Measurements from ENCODE around the gene OGFR.

DNA sequence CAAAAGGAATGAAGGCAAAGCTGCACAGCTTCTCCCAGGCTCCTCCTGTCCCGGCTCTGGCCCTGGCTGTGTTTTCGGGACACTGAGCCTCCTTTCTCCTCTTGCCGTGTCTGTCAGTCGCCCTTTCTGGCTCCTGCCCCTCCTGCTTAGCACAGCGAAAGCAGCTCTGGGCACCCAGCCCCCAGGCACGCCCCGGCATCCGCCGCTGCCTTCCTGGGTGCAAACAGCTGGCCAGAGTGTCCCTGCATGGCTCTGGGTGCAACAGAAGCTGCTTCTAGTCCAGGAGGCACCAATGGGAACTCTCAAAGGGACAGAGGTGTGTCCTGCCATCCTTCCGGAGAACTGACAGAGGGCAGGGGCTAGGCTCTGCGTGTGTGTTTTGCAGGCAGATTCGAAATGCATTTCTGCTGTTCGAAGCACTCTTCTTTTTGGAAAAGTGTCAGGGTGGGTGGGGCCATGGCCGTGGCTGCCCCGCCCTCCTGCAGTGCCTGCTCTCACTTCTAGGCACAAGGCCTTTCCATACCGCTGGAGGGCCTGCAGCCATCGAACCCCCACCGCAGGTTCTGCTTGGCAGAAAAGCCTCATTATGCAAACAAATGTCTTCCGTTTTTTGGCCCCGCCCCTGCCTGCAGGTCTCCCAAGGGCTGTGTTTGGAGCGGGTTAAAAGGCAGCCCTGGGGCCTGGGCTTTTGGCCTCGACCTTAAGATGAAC, 27.7 kb downstream of the OGFR start:
- TF ChIP-seq, protein P1, sequence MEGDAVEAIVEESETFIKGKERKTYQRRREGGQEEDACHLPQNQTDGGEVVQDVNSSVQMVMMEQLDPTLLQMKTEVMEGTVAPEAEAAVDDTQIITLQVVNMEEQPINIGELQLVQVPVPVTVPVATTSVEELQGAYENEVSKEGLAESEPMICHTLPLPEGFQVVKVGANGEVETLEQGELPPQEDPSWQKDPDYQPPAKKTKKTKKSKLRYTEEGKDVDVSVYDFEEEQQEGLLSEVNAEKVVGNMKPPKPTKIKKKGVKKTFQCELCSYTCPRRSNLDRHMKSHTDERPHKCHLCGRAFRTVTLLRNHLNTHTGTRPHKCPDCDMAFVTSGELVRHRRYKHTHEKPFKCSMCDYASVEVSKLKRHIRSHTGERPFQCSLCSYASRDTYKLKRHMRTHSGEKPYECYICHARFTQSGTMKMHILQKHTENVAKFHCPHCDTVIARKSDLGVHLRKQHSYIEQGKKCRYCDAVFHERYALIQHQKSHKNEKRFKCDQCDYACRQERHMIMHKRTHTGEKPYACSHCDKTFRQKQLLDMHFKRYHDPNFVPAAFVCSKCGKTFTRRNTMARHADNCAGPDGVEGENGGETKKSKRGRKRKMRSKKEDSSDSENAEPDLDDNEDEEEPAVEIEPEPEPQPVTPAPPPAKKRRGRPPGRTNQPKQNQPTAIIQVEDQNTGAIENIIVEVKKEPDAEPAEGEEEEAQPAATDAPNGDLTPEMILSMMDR (IDR thresholded peaks at IDR 0.05; ENCODE audit: low read depth, low read length, poor library complexity, severe bottlenecking), result no peak
- no peak for TF ChIP-seq EZH2phosphoT487 (IDR thresholded peaks at IDR 0.05; ENCODE audit: borderline replicate concordance, low read length)

Data from DOHH2 (cell line).